Large intestine (tissue), 3 donors: ENCODE data around the gene SLC17A9. TPM values are rescaled to one million over a fixed set of nuclear protein-coding genes. Genes with fewer than 3 reads are reported as not detected.
A peak's percentile ranks its signal among the peaks of the same experiment; 100 is the strongest.

Source experiments
- DNase-seq, 2 donors: peaks; one replicate each; pipeline versions ENCODE4 v3.0.0 to v3.0.0-alpha.2; 2013
- H3K27ac ChIP-seq: one replicate; pipeline ENCODE4 v1.5.1; 2013; ENCODE audit warnings: low read length
- H3K27me3 ChIP-seq: 2 replicates; pipeline ENCODE4 v1.6.1; 2013; ENCODE audit warnings: low read length; ENCODE audit not compliant: control insufficient read depth, insufficient read depth
- H3K36me3 ChIP-seq: 2 replicates; pipeline ENCODE4 v1.6.1; 2013; ENCODE audit warnings: low read length; ENCODE audit not compliant: control insufficient read depth, insufficient read depth
- H3K4me1 ChIP-seq: one replicate; pipeline ENCODE4 v1.6.1; 2013; ENCODE audit warnings: low read length; ENCODE audit not compliant: control insufficient read depth, insufficient read depth
- H3K4me3 ChIP-seq: one replicate; pipeline ENCODE4 v1.5.1; 2013; ENCODE audit warnings: low read length
- H3K9me3 ChIP-seq: one replicate; pipeline ENCODE4 v1.6.1; 2013; ENCODE audit warnings: mild to moderate bottlenecking, low read depth, low read length, moderate library complexity; ENCODE audit not compliant: control insufficient read depth
- WGBS: methylation state at CpG from one replicate; pipeline ENCODE4 v1.1.5; 2013; ENCODE audit warnings: low lambda C conversion rate; ENCODE audit not compliant: insufficient coverage; 5-methylcytosine and 5-hydroxymethylcytosine counted together
- polyA plus RNA-seq: library from polyadenylated mRNA; unstranded; fragments of 120-200 nt; gene quantifications from one replicate; pipeline ENCODE4 v1.2.1, GENCODE V29; 2013

SLC17A9 gene
- polyA plus RNA-seq, 1 donor, result 8.1 TPM

DNA sequence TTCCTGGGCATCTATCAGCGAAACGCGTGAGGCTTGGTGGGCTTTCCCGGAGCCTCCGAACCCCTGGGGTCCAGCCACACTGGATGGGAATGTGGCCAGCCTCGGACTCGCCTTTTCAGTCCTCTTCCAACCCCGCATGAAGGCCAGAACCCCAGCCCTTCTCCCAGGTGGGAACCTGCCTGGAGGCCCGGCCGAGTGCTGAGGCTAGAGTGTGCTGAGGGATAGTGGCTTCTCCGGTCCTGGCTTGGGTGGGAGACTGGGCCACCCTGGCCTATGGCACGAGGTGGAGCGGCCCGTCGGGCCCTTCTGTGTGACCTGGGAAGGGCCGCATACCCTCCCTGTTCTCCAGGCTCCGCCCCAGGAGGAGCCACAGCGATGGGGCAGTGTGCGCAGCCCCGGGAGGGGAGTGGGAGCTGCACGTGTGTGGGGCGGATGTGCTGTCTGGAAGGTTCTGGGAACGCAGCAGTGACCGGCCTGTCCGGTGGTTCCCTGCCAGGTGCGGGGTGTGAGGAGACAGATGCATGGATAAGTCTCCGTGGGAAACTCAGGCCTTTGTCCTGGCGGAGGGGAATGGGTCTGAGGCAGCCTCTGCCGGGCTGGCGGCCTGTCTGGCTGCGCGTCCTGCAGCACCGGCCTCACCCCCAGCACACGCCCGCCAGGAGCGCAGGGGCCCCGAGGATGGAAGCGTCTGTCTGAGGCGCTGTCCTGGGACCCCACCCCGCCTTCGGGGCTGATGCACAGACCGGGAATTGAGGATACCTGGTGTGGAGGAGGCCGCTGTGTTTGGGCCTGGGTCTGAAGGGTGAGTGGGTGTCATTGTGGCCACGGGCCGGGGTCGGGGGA is 55.4 kb downstream of the SLC17A9 start:
- H3K27ac ChIP-seq, result no peak overlapping the region
- H3K4me3 ChIP-seq, result no peak overlapping the region
- H3K4me1 ChIP-seq, result peaks cover 12% of the 10 kb centered on the region
- peaks cover 27% of the 10 kb centered on the region for H3K9me3 ChIP-seq
- H3K27me3 ChIP-seq, result peaks cover 92% of the 10 kb centered on the region
- no CpG with 5 or more reads among the region's 46 CpGs for WGBS
- no peaks in the 10 kb centered on the region for H3K36me3 ChIP-seq
- no peak for DNase-seq

DNA sequence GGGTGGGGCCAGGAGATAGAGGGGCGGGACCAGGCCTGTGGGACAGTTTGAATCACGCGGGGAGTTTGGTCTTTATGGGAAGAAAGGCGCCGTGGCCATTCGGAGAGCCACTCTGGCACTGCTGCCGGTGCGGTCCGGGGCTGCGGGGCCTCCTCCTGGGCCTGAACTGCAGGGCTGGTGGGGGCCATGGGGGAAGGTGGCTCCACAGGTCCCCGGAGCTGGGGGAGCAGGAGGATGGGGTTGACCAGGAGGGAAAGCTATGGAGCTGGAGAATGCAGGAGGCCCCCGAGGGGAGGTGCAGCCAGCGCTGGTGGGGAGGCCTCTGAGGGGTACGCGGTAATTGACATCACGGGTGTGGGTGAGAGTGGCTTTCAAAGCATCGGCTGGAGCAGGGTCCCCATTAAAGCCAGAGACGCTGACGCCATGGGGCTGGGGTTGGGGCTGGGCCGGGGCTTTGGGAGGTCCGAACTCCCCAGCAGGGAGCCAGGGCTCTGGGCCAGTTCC is 56.1 kb downstream of the SLC17A9 start:
- H3K27ac ChIP-seq, result no peak overlapping the region
- peaks cover 12% of the 10 kb centered on the region for H3K4me1 ChIP-seq
- H3K36me3 ChIP-seq, result no peaks in the 10 kb centered on the region
- no peak overlapping the region for H3K4me3 ChIP-seq
- peaks cover 27% of the 10 kb centered on the region for H3K9me3 ChIP-seq
- no peak for DNase-seq
- no CpG with 5 or more reads among the region's 21 CpGs for WGBS
- peaks cover 92% of the 10 kb centered on the region for H3K27me3 ChIP-seq

DNA sequence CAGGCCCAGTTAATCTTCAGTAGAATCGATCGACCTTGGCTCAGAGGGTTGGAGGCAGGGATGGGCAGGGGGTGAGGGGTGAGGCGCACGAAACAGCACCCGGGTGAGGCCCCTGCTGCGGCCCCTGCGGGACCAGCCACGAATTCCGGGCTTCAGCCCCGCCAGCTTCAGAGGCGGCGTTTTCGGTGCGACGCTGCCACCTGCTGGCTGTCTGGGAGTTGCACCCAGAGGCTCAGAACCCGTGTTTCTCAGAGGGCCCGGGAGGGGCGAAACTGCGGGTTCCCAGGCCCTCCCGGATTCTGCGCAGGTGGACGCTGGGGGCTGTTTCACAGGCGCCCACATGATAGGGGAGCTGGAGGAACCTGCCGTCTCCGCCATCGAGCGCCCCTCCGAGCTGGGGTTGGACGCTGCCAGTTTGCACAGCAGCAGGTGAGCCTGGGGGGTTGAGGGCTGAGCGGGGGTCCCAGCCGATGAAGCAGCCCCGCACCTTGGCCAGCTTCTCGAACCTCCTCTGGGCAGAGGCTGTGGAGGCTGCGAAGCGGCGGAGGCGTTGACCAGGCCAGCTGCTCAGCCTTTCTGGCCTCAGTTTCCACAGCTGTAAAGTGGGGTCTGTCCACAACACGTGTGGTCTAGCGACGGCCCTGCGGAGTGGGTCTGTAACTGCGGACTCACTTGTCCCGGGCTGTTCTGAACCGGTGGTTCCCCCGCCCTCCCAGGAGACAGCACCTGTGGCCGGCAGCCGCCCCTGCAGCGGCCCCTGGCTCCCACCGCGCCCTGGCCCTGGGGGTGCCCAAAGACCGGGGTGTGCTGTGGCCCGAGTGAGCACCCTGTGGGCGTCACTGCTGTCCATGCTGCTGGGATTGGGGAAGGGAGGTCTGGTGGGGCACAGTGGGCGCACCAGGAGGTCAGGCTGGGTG is 56.8 kb downstream of the SLC17A9 start:
- WGBS, result no CpG with 5 or more reads among the region's 54 CpGs
- Histone ChIP-seq H3K4me1 (peaks cover 12% of the 10 kb centered on the region), H3K27me3 (peaks cover 92% of the 10 kb centered on the region), H3K27ac (no peak overlapping the region), H3K4me3 (no peak overlapping the region), H3K36me3 (no peaks in the 10 kb centered on the region), H3K9me3 (peaks cover 27% of the 10 kb centered on the region)
- DNase-seq, result peak; percentile 45 to 49

DNA sequence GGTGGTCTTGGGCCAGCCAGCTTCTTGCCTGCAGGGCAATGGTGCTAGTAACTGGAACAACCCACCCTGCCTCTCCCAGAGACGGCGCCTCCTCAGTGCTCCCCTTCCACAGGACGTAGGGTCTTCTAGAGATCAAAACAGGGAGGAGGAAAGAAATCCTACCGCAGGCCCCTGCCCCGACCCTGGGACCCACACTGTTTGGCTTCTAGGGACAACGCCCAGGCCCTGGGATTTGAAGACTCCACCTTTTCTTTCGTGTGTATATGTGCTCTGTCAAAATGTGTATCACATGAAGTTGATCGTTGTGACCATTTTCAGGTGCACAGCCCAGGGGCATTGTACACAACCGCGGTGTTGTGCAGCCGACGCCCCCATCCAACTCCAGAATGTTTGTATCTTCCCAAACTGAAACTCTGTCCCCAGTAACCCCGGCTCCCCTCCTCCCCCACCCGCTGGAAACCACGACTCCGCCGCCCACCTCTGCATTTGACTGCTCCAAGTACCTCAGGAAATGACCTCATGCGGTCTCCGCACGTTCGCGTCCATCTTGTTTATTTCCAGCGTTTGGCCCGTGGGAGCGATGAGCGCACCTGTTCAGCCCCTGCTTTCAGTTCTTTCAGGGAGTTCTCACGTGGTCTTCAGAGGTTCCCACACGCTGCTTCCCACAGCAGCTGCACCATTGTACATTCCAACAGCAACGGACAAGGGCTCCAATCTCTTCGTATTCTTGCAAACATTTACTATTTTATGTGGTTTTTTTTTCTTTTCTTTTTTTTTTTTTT is 57.7 kb downstream of the SLC17A9 start:
- Histone ChIP-seq H3K4me1 (peaks cover 12% of the 10 kb centered on the region), H3K27me3 (peaks cover 92% of the 10 kb centered on the region), H3K4me3 (no peak overlapping the region), H3K27ac (no peak overlapping the region), H3K9me3 (peaks cover 21% of the 10 kb centered on the region), H3K36me3 (no peaks in the 10 kb centered on the region)
- 40% methylated on average over 1 of the region's 30 CpGs for WGBS
- DNase-seq, result peak; percentile 13 to 19

DNA sequence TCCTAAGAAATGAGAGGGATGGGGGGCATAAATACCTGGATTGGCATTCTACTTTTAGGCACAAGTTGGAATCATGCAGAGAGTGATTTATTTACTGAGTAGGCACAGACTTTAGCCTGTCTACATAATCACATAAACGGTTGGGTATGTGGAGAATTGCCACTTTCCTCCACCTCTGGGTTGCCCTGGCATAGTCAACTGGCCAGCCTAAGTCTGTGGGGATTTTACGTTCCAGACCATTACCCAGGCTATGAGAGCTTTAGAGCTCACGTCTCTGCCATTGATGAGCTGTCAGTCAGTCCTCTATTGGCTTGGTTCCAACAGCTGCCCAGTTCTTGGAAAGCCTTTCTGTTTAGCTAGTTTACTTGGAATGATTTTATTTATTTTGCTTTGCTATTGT is 59.3 kb downstream of the SLC17A9 start:
- no CpG with 5 or more reads among the region's 3 CpGs for WGBS
- Histone ChIP-seq H3K4me1 (peaks cover 12% of the 10 kb centered on the region), H3K9me3 (peaks cover 12% of the 10 kb centered on the region), H3K27me3 (peaks cover 95% of the 10 kb centered on the region), H3K27ac (no peak overlapping the region), H3K36me3 (no peaks in the 10 kb centered on the region), H3K4me3 (no peak overlapping the region)
- no peak for DNase-seq

DNA sequence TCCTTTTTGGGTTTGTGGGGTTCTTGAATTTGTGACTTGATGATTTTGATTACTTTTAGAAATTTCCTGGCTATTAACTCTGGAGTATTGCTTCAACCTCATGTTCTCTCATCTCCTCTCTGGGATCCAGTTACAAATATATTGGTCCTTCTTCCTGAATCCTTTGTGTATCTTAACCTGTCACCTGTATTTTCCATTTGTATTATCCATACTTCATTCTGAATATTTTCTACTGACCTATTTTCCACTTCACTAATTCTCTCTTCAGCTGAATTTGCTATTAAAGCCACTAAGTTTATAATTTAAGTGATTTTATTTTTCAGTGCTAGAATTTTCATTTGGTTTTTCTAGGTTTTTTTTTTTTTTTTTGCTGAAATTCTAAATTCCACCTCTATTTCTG is 60.7 kb downstream of the SLC17A9 start:
- no peak overlapping the region for H3K27ac ChIP-seq
- H3K4me1 ChIP-seq, result peaks cover 12% of the 10 kb centered on the region
- DNase-seq, result no peak
- peaks cover 88% of the 10 kb centered on the region for H3K27me3 ChIP-seq
- no peak overlapping the region for H3K4me3 ChIP-seq
- no peaks in the 10 kb centered on the region for H3K36me3 ChIP-seq
- H3K9me3 ChIP-seq, result peaks cover 7% of the 10 kb centered on the region

DNA sequence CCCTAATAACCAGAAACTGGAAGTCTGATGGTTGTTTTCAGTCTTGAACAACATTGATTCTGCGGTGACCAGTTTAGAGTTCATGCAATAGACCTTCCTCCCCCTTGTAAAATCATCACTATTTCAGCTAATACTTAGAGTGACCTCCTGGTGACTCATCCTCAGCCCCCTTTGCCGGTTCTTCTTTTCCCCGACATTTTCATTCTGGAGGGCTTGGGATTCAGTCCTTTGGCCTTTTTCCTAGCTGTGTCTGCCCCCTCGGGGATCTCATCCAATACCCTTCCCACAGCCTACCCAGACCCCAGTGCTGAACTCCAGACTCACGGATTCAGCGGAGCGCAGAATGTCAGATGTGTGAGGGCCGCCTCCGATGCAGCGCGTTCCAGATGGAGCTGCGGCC is 61.8 kb downstream of the SLC17A9 start:
- WGBS, result 0% methylated on average over 2 of the region's 12 CpGs
- Histone ChIP-seq H3K27ac (no peak overlapping the region), H3K4me3 (no peak overlapping the region), H3K27me3 (peaks cover 82% of the 10 kb centered on the region), H3K9me3 (peaks cover 1% of the 10 kb centered on the region), H3K36me3 (no peaks in the 10 kb centered on the region), H3K4me1 (peaks cover 5% of the 10 kb centered on the region)
- no peak for DNase-seq

DNA sequence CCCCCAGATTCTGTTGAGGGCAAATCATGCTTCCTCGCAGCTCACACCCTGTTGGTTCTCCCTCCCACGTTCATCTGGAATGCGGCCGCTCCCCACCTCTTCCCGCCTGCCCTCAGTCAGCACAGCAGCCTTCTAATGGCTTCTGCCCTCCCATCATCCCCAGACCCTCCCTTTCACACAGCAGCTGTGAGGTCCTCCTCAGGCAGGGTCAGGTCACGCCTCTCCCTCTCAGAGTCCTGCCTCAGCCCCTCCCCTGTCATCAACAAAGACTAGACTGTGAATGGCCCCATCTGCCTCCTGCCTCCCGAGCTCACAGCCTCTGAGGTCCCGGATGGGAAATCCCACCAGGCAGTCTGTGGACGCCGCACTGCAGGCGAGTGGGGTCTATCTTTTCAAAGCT is 62.2 kb downstream of the SLC17A9 start:
- peaks cover 2% of the 10 kb centered on the region for H3K4me1 ChIP-seq
- H3K36me3 ChIP-seq, result no peaks in the 10 kb centered on the region
- H3K9me3 ChIP-seq, result no peaks in the 10 kb centered on the region
- no peak overlapping the region for H3K27ac ChIP-seq
- no peak for DNase-seq
- no peak overlapping the region for H3K4me3 ChIP-seq
- WGBS, result no CpG with 5 or more reads among the region's 11 CpGs
- H3K27me3 ChIP-seq, result peaks cover 82% of the 10 kb centered on the region

DNA sequence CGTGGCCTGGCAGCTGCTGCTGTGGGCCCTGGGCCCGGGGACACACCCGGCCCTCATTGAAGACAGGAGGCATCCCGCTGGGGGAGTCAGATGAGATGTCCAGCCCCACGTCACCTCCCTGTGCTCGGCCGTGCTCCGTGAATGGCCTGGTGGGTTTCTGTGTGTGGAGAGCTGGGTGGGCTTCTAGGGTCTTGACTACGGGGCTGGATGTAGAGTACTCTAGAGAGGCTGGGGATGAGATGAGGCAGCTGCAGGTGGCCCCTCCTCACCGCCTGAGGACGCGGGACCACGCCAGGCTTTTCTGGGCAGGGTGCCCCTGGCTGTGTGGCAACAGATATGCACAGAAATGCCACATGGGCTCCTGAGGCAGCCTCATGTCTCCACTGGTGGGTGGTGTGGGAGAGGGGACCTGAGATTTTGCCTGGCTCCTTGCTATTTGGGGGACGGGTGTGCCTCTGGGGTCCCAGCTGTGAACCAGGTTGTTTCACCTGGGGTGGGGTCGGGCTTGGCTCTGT is 62.7 kb downstream of the SLC17A9 start:
- Histone ChIP-seq H3K9me3 (no peaks in the 10 kb centered on the region), H3K36me3 (no peaks in the 10 kb centered on the region), H3K27me3 (peaks cover 81% of the 10 kb centered on the region), H3K27ac (no peak overlapping the region), H3K4me1 (peaks cover 2% of the 10 kb centered on the region), H3K4me3 (no peak overlapping the region)
- no CpG with 5 or more reads among the region's 15 CpGs for WGBS
- no peak for DNase-seq
